ENCODE data around the gene SLC6A16. TPM values are rescaled to one million over a fixed set of nuclear protein-coding genes. Genes with fewer than 3 reads are reported as not detected.

SLC6A16 gene
- total RNA-seq, 1 experiment from 2014 or later = 1.3 TPM

DNA sequence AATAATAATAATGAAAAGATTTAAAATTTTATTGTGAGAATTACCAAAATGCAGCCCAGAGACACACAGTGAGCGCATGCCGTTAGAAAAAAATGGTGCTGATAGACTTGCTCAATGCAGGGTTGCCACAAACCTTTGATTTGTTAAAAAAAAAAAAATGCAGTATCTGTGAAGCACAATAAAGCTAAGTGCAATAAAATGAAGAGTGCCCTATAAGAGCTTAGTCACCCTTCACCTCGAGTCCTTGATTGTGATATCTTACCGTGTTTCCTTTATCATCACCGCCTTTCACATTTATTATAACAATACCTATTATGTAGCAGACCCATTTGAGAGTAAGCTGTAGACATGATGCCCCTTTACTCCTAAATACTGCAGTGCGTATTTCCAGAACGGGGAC lies 83.2 kb downstream of the SLC6A16 start:
- Histone ChIP-seq H3K27me3 (ENCODE audit: control insufficient read depth, insufficient read depth, low read length) (no peaks in the 10 kb centered on the region), H3K27ac (ENCODE audit: low read length) (no peak overlapping the region), H3K9me3 (ENCODE audit: control insufficient read depth, insufficient read depth, low read depth, low read length) (no peaks in the 10 kb centered on the region), H3K4me3 (ENCODE audit: low read depth in 2 of 2, low read length in 2 of 2) (no peak overlapping the region), H3K36me3 (ENCODE audit: control insufficient read depth, insufficient read depth, low read length) (no peaks in the 10 kb centered on the region), H3K4me1 (ENCODE audit: control insufficient read depth, insufficient read depth, low read length) (no peaks in the 10 kb centered on the region)
- ChIA-PET POLR2A (no interaction called here), CTCF (no interaction called here)
- no peak for DNase-seq (ENCODE audit: low read depth, low spot score)
- ATAC-seq = no peak
- no TSS peak for BruUV-seq (replicated peaks)
- intact Hi-C loops (cut with micrococcal nuclease; ENCODE audit: unreplicated experiment) = no loop called here
- TF ChIP-seq TCF7L2 (IDR thresholded peaks at IDR 0.05; ENCODE audit: low read depth, low read length) (no peak), SIN3A (IDR thresholded peaks at IDR 0.05; ENCODE audit: borderline replicate concordance, insufficient read depth, low read depth, low read length) (no peak), POLR2AphosphoS5 (IDR thresholded peaks at IDR 0.05; ENCODE audit: low read depth, low read length) (no peak), REST (IDR thresholded peaks at IDR 0.05; ENCODE audit: insufficient read depth in 1 of 2, low read depth in 2 of 2, low read length in 1 of 2) (no peak)
- TF ChIP-seq, protein P1, sequence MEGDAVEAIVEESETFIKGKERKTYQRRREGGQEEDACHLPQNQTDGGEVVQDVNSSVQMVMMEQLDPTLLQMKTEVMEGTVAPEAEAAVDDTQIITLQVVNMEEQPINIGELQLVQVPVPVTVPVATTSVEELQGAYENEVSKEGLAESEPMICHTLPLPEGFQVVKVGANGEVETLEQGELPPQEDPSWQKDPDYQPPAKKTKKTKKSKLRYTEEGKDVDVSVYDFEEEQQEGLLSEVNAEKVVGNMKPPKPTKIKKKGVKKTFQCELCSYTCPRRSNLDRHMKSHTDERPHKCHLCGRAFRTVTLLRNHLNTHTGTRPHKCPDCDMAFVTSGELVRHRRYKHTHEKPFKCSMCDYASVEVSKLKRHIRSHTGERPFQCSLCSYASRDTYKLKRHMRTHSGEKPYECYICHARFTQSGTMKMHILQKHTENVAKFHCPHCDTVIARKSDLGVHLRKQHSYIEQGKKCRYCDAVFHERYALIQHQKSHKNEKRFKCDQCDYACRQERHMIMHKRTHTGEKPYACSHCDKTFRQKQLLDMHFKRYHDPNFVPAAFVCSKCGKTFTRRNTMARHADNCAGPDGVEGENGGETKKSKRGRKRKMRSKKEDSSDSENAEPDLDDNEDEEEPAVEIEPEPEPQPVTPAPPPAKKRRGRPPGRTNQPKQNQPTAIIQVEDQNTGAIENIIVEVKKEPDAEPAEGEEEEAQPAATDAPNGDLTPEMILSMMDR (IDR thresholded peaks at IDR 0.05) = no peak
- in situ Hi-C loops (cut with HindIII; ENCODE audit: low pct_unique_long_range_greater_than_20kb, low sequenced_read_pairs) = no loop called here

Small RNA genes lying within 50 kb of the gene (microRNA-seq; reads per million reads assigned to microRNA genes)
- not detected for gene MIR4324 (ENCODE audit: unreplicated experiment)

Other genes with a start within 250 kb of the SLC6A16 start
- gene SNRNP70, start 239.7 kb downstream of the SLC6A16 start, total RNA-seq (2021; ENCODE audit: unreplicated experiment) = 180 TPM
- gene LIN7B, start 210.8 kb downstream of the SLC6A16 start, total RNA-seq (2021; ENCODE audit: unreplicated experiment) = 6.4 TPM
- gene C19orf73, start 206.0 kb downstream of the SLC6A16 start, total RNA-seq (2021; ENCODE audit: unreplicated experiment) = 1.4 TPM
- gene PPFIA3, start 205.6 kb downstream of the SLC6A16 start, total RNA-seq (2021; ENCODE audit: unreplicated experiment) = 21.7 TPM
- gene HRC, start 169.8 kb downstream of the SLC6A16 start, total RNA-seq (2021; ENCODE audit: unreplicated experiment) = 0.13 TPM
- gene TRPM4, start 167.4 kb downstream of the SLC6A16 start, total RNA-seq (2021; ENCODE audit: unreplicated experiment) = 19.4 TPM
- gene CD37, start 10.2 kb upstream of the SLC6A16 start, total RNA-seq (2021; ENCODE audit: unreplicated experiment) = 0.33 TPM
- gene TEAD2, start 37.2 kb upstream of the SLC6A16 start, total RNA-seq (2021; ENCODE audit: unreplicated experiment) = 31.9 TPM
- gene DKKL1, start 38.7 kb upstream of the SLC6A16 start, total RNA-seq (2021; ENCODE audit: unreplicated experiment) = 0.95 TPM
- gene KASH5, start 63.1 kb upstream of the SLC6A16 start, total RNA-seq (2021; ENCODE audit: unreplicated experiment) = not detected
- not detected for gene PTH2, start 98.2 kb upstream of the SLC6A16 start, total RNA-seq (2021; ENCODE audit: unreplicated experiment)
- gene GFY, start 100.2 kb upstream of the SLC6A16 start, total RNA-seq (2021; ENCODE audit: unreplicated experiment) = not detected
- 1.2 TPM for gene SLC17A7, start 116.3 kb upstream of the SLC6A16 start, total RNA-seq (2021; ENCODE audit: unreplicated experiment)
- gene PIH1D1, start 126.6 kb upstream of the SLC6A16 start, total RNA-seq (2021; ENCODE audit: unreplicated experiment) = 78.5 TPM
- gene ALDH16A1, start 128.0 kb upstream of the SLC6A16 start, total RNA-seq (2021; ENCODE audit: unreplicated experiment) = 19.6 TPM
- gene FLT3LG, start 149.0 kb upstream of the SLC6A16 start, total RNA-seq (2021; ENCODE audit: unreplicated experiment) = 1.5 TPM
- 1,196 TPM for gene RPL13A, start 162.4 kb upstream of the SLC6A16 start, total RNA-seq (2021; ENCODE audit: unreplicated experiment)
- 956 TPM for gene RPS11, start 171.2 kb upstream of the SLC6A16 start, total RNA-seq (2021; ENCODE audit: unreplicated experiment)
- 16.7 TPM for gene FCGRT, start 187.5 kb upstream of the SLC6A16 start, total RNA-seq (2021; ENCODE audit: unreplicated experiment)
- 3.0 TPM for gene RCN3, start 202.8 kb upstream of the SLC6A16 start, total RNA-seq (2021; ENCODE audit: unreplicated experiment)

Data from Panc1 (cell line).